Testis (tissue), 3 donors: ENCODE measurements around the gene ATP13A2. TPM values are rescaled to one million over a fixed set of nuclear protein-coding genes. Genes with fewer than 3 reads are reported as not detected.

Source experiments
- DNase-seq: peaks from one replicate; pipeline ENCODE4 v3.0.0-alpha.2; 2019
- H3K27ac ChIP-seq, 2 donors: fragments of 200-600 bp; sonication (generic); one replicate each; pipeline ENCODE4 v1.5.1; 2019
- H3K27me3 ChIP-seq: fragments of 200-600 bp; sonication (generic); one replicate; pipeline ENCODE4 v1.5.1; 2019
- H3K36me3 ChIP-seq: fragments of 200-600 bp; sonication (generic); one replicate; pipeline ENCODE4 v1.5.1; 2017; ENCODE audit warnings: low read depth; ENCODE audit errors: missing control alignments
- H3K4me1 ChIP-seq: fragments of 200-600 bp; sonication (generic); one replicate; pipeline ENCODE4 v1.5.1; 2019
- H3K4me3 ChIP-seq, 2 donors: fragments of 200-600 bp; sonication (generic); one replicate each; pipeline ENCODE4 v1.5.1; 2017 to 2019
- H3K9me3 ChIP-seq: fragments of 200-600 bp; sonication (generic); one replicate; pipeline ENCODE4 v1.5.1; 2017
- CTCF ChIP-seq, 3 experiments: fragments of 450-650 bp in 2 of 3; fragments of 200-600 bp in 1 of 3; sonication (generic) in 1 of 3; IDR thresholded peaks; one replicate each; pipeline ENCODE4 v1.5.1; 2016 to 2019; ENCODE audit warnings: antibody characterized with exemption in 3 of 3, mild to moderate bottlenecking in 2 of 3, moderate library complexity in 1 of 3
- POLR2A ChIP-seq: fragments of 450-650 bp; IDR thresholded peaks from one replicate; pipeline ENCODE4 v1.6.1; 2017; ENCODE audit warnings: antibody characterized with exemption, mild to moderate bottlenecking, moderate library complexity
- WGBS, 2 donors: methylation state at CpG; one replicate each; pipeline ENCODE4 v1.1.5; 2018; 5-methylcytosine and 5-hydroxymethylcytosine counted together
- intact Hi-C: fragments of 100-400 bp; cut with DNase I; formaldehyde crosslinking; loops from one replicate; pipeline ENCODE4 v1.15.1; 2023; ENCODE audit warnings: low total_unique reads
- polyA plus RNA-seq: library from polyadenylated mRNA; stranded (reverse); fragments of 350-450 nt; fragmentation: Illumina TruSeq; extraction: RNeasy Lipid Tissue Mini Kit (QIAGEN cat#74804); gene quantifications from one replicate; pipeline ENCODE4 v1.2.3, GENCODE V29; 2014; ENCODE audit warnings: low read depth, low replicate concordance; ENCODE audit not compliant: insufficient read depth
- total RNA-seq, 2 donors: library from RNA; depleted of rRNA; stranded (reverse); fragments of >200 nt; gene quantifications; one replicate each; pipeline ENCODE4 v1.2.3, GENCODE V29; 2016

The ATP13A2 gene
- total and polyA plus RNA-seq, 3 donors from 2014 or later: 36.9 to 45.6 (median 42.4) TPM

- intact Hi-C loops: no loop called here
- Histone ChIP-seq H3K27ac (no peak overlapping the region), H3K4me3 (no peak overlapping the region), H3K27me3 (no peaks in the 10 kb centered on the region), H3K4me1 (peaks cover 8% of the 10 kb centered on the region), H3K36me3 (no peaks in the 10 kb centered on the region), H3K9me3 (no peaks in the 10 kb centered on the region)
- DNase-seq: no peak
- TF ChIP-seq POLR2A (no peak), CTCF (IDR thresholded peaks at IDR 0.05) (no peak)
- 71 to 91% methylated on average over 5 of the region's 5 CpGs for WGBS, 2 donors
Observed at GRCh38 chr1:17043676-17044075, 31.9 kb upstream of the ATP13A2 start.

DNA sequence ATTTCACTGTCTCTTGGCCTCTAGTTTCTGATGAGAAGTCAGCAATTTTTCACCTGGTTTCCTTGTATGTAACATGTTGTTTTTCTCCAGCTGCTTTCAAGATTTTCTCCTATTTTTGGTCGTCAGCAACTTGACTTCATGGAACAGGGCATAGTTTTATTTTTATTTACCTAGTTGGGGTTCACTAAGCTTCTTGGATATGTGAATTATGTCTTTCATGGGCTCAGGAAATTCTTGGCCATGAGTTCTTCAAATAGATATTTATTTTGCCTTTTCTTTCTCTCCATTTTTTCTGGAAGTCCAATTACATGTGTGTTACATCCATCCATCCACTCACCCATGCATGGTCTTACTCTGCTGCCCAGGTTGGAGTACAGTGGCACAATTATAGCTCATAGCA lies 28.4 kb upstream of the ATP13A2 start:
- 79 to 95% methylated on average over 1 of the region's 1 CpG for WGBS, 2 donors
- no peak for DNase-seq
- H3K9me3 ChIP-seq: no peaks in the 10 kb centered on the region
- TF ChIP-seq POLR2A: no peak
- no peak for TF ChIP-seq CTCF (IDR thresholded peaks at IDR 0.05)
- H3K36me3 ChIP-seq: no peaks in the 10 kb centered on the region
- H3K4me1 ChIP-seq: no peaks in the 10 kb centered on the region
- no peak overlapping the region for H3K4me3 ChIP-seq
- no peak overlapping the region for H3K27ac ChIP-seq
- no peaks in the 10 kb centered on the region for H3K27me3 ChIP-seq
- intact Hi-C loops: no loop called here

DNA sequence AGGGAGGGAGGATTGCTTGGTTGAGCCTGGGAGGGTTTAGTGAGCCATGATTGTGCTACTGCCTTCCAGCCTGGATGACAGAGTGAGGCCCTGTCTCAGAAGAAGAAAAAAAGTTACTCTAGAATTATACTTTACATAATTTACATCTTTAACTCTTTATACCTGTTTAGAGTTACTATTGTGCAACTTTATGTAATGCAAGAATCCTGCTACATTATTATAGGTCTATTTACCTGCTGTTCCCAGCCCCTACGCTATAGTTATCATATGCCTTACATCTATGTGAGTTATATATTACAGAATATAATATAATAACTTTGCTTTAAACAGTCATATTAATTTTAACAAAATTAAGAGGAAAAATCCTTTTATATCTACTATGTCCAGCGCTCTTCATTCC lies 27.8 kb upstream of the ATP13A2 start:
- H3K9me3 ChIP-seq: no peaks in the 10 kb centered on the region
- H3K27ac ChIP-seq: no peak overlapping the region
- no peaks in the 10 kb centered on the region for H3K4me1 ChIP-seq
- no peaks in the 10 kb centered on the region for H3K36me3 ChIP-seq
- DNase-seq: no peak
- 96 to 97% methylated on average over 2 of the region's 2 CpGs for WGBS, 2 donors
- TF ChIP-seq CTCF (IDR thresholded peaks at IDR 0.05) (no peak), POLR2A (no peak)
- intact Hi-C loops: no loop called here
- H3K4me3 ChIP-seq: no peak overlapping the region
- no peaks in the 10 kb centered on the region for H3K27me3 ChIP-seq

DNA sequence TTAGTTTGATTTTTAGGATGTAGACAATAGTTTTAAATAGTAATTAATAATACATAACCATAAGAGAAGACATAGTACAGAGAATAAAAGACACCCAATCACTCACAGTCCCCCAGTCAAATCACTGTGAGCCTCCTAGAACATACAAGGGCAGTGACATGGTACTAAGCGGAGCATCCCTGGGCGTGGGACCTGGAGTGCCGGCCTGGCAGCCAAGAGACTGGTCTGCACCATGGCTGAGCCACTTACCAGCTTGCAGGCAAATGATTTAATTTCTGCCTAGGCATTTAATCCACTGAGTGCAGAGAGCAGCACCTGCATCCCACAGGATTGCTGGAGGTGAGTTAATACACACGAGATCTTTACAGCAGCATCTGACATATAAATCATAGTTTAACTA lies 21.8 kb upstream of the ATP13A2 start:
- Histone ChIP-seq H3K27me3 (no peaks in the 10 kb centered on the region), H3K9me3 (no peaks in the 10 kb centered on the region), H3K4me3 (no peak overlapping the region), H3K4me1 (no peaks in the 10 kb centered on the region), H3K36me3 (no peaks in the 10 kb centered on the region), H3K27ac (no peak overlapping the region)
- intact Hi-C loops: no loop called here
- no peak for DNase-seq
- no peak for TF ChIP-seq POLR2A
- TF ChIP-seq CTCF (IDR thresholded peaks at IDR 0.05): no peak
- WGBS, 2 donors: 91 to 94% methylated on average over 4 of the region's 4 CpGs

DNA sequence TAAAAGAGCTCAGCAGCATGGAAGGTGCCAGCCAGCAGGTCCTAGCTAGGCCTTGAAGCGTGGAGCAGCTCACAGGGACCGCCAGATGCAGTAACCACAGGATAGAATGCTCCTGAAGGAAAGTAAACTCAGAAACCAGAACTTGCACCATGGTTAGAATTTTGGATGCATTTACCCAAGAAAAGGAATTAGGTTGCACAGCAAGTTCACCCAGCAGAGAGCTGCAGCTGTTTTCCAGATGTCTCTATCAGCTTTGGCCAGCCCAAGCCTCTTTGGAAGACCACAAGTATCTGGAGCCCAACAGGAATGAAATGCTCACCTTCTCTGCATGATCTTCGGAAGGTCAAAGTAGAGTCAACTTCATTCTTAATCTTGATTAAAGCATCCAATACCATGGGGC lies 21.0 kb upstream of the ATP13A2 start:
- WGBS, 2 donors: 86 to 90% methylated on average over 3 of the region's 3 CpGs
- H3K9me3 ChIP-seq: no peaks in the 10 kb centered on the region

More for the DNA sequence above, 21.0 kb upstream of the ATP13A2 start:
- TF ChIP-seq POLR2A: no peak
- no peak for TF ChIP-seq CTCF (IDR thresholded peaks at IDR 0.05)
- H3K36me3 ChIP-seq: no peaks in the 10 kb centered on the region
- no peaks in the 10 kb centered on the region for H3K27me3 ChIP-seq
- intact Hi-C loops: no loop called here
- H3K4me1 ChIP-seq: no peaks in the 10 kb centered on the region
- no peak for DNase-seq
- H3K27ac ChIP-seq: no peak overlapping the region
- H3K4me3 ChIP-seq: no peak overlapping the region
